Panc1 (cell line): Measurements from ENCODE around the gene ZNF318.

Source experiments
- TF ChIP-seq, protein P1 (sequence below): fragments of 450-650 bp; IDR thresholded peaks from 2 replicates; pipeline ENCODE4 v1.5.1; 2017; ENCODE audit warnings: mild to moderate bottlenecking
- TF ChIP-seq, protein P2 (sequence below), 2 experiments: IDR thresholded peaks; 2 replicates each; pipeline ENCODE4 v1.6.1; 2011 to 2012; ENCODE audit warnings: low read depth in 2 of 2, control low read depth in 1 of 2, low read length in 1 of 2, mild to moderate bottlenecking in 1 of 2, moderate library complexity in 1 of 2; ENCODE audit not compliant: insufficient read depth in 1 of 2

GRCh38 chr6:43375693-43376092 is 6.2 kb upstream of the ZNF318 start:
- TF ChIP-seq, protein P1, sequence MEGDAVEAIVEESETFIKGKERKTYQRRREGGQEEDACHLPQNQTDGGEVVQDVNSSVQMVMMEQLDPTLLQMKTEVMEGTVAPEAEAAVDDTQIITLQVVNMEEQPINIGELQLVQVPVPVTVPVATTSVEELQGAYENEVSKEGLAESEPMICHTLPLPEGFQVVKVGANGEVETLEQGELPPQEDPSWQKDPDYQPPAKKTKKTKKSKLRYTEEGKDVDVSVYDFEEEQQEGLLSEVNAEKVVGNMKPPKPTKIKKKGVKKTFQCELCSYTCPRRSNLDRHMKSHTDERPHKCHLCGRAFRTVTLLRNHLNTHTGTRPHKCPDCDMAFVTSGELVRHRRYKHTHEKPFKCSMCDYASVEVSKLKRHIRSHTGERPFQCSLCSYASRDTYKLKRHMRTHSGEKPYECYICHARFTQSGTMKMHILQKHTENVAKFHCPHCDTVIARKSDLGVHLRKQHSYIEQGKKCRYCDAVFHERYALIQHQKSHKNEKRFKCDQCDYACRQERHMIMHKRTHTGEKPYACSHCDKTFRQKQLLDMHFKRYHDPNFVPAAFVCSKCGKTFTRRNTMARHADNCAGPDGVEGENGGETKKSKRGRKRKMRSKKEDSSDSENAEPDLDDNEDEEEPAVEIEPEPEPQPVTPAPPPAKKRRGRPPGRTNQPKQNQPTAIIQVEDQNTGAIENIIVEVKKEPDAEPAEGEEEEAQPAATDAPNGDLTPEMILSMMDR: no peak
- TF ChIP-seq, protein P2, sequence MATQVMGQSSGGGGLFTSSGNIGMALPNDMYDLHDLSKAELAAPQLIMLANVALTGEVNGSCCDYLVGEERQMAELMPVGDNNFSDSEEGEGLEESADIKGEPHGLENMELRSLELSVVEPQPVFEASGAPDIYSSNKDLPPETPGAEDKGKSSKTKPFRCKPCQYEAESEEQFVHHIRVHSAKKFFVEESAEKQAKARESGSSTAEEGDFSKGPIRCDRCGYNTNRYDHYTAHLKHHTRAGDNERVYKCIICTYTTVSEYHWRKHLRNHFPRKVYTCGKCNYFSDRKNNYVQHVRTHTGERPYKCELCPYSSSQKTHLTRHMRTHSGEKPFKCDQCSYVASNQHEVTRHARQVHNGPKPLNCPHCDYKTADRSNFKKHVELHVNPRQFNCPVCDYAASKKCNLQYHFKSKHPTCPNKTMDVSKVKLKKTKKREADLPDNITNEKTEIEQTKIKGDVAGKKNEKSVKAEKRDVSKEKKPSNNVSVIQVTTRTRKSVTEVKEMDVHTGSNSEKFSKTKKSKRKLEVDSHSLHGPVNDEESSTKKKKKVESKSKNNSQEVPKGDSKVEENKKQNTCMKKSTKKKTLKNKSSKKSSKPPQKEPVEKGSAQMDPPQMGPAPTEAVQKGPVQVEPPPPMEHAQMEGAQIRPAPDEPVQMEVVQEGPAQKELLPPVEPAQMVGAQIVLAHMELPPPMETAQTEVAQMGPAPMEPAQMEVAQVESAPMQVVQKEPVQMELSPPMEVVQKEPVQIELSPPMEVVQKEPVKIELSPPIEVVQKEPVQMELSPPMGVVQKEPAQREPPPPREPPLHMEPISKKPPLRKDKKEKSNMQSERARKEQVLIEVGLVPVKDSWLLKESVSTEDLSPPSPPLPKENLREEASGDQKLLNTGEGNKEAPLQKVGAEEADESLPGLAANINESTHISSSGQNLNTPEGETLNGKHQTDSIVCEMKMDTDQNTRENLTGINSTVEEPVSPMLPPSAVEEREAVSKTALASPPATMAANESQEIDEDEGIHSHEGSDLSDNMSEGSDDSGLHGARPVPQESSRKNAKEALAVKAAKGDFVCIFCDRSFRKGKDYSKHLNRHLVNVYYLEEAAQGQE (IDR thresholded peaks at IDR 0.05; ENCODE audit: insufficient read depth in 1 of 2, low read depth in 2 of 2, low read length in 1 of 2): no peak
